ENCODE measurements around the gene DENND11. TPM values are rescaled to one million over a fixed set of nuclear protein-coding genes. Genes with fewer than 3 reads are reported as not detected.

DENND11 gene
- total RNA-seq, 3 donors from 2014 or later, result 15.4 to 16.1 (median 15.8) TPM

DNA sequence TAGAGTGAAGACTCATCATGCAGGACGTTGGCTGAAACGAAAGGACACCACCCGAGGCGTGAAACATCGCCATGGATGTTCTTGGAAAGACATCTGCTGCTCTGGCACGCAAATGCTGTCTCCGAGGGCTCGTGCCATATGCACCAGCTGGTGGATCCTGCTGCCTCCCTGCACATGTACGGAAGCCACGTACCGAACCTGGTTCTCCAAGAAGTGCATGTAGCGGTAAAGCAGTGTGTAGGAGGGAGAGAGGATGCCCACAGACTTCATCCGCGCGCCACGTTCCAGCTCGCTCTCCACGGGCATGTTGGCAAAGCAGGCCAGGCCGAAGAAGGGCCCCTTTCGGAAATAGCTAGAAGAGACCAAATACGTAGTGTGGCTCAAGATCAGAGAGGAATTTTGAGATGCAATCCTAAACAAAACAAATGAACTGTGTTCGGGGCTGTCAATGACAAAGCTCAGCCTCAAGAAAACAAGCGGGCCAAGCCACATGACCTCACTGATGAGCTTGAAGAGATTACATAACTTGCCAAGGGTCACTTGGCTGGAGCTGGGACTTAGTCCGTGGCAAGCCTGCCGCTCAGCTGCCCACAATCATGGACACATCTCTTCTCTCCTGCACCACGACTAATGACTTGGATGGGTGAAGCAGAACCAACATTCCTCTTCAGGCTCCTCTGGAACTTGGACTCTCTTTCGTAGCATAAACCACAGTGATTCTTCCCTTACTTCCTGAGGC lies 16.5 kb downstream of the DENND11 start:
- Mint-ChIP-seq H3K36me3 (ENCODE audit: insufficient read depth) (peaks cover 30% of the 10 kb centered on the region), H3K9me3 (no peaks in the 10 kb centered on the region), H3K4me1 (ENCODE audit: low read depth) (peaks cover 8% of the 10 kb centered on the region), H3K4me3 (no peak overlapping the region), H3K27me3 (ENCODE audit: low read depth) (no peaks in the 10 kb centered on the region)
- DNase-seq (no peak), ATAC-seq (no peak)

DNA sequence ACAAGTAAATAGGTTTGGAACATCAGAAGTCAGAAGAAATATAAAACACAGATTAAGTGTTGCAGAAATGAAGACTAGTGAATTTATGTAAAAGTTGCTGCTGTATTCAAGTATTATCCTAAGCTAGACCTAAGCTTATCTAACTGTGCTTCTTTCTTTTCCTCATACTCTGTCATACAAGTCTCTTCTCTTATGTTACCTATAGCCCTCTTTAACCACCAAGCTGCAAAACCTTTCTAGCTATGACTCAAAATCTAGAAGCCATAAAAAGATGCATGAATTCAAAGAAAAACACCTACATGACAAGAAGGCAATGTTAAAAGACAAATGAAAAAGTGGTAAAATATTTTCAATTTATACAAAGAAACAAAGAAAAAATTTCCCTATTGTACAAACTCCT lies 23.0 kb downstream of the DENND11 start:
- peak; percentile 41 to 48 for ATAC-seq
- Mint-ChIP-seq H3K36me3 (ENCODE audit: insufficient read depth) (peaks cover 26% of the 10 kb centered on the region), H3K9me3 (no peaks in the 10 kb centered on the region), H3K4me1 (ENCODE audit: low read depth) (no peaks in the 10 kb centered on the region), H3K27me3 (ENCODE audit: low read depth) (no peaks in the 10 kb centered on the region), H3K4me3 (no peak overlapping the region)
- DNase-seq, result no peak

DNA sequence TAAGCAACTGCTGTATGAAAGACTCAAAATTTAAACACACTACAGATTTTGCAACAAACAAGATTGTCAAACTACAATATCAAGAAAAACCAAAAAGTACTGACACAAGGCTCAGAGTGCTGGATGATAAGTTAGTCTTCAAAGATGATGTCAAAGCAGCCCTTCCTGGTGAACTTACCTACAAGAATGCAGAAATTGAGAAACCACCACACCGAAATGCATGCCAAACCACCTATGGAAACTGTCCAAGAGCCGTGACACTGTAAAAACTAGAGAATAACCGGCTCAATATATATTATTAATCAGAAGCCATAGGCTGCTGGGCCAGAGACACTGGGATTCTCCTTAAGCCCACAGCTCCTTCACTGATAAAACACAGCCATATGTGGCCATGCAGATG lies 25.3 kb downstream of the DENND11 start:
- no peaks in the 10 kb centered on the region for H3K4me1 Mint-ChIP-seq (ENCODE audit: low read depth)
- peaks cover 34% of the 10 kb centered on the region for H3K36me3 Mint-ChIP-seq (ENCODE audit: insufficient read depth)
- no peaks in the 10 kb centered on the region for H3K27me3 Mint-ChIP-seq (ENCODE audit: low read depth)
- H3K9me3 Mint-ChIP-seq, result no peaks in the 10 kb centered on the region
- ATAC-seq (no peak), DNase-seq (no peak)
- no peak overlapping the region for H3K4me3 Mint-ChIP-seq

DNA sequence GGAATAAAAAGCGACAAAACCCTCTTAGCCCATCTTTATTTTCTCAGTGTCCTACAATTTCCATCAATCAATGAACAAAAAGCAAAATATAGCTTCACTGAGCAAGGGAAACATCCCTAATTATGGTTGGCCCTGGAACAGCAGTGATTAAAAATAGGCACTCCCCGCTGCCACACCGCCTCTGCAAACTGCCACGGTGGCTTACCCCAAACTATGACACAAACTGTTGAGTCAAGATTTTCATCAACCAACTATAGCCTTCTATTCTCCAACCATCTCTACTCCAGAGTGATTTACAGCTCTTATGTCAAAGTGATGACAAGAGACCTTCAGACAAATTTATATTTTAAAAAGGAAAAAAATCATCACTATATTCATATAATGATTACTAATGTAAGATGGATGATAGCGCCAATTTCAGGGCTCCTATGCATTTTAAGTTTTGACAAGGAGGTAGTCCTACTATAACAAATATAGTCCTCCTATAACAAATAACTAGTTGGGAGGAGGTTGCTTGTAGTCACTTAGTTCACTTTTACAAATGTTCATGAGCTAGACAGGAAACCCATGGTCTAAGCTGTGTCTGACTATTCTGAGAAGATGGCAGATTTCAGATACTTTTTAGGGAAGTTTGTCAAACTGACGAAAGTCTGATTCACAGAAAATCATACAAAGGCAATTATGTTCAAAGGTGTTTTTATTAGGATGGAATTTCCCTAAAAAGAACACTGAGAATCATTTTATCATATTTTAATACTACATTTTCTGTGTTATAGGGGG lies 26.3 kb downstream of the DENND11 start:
- no peaks in the 10 kb centered on the region for H3K9me3 Mint-ChIP-seq
- H3K4me1 Mint-ChIP-seq (ENCODE audit: low read depth), result no peaks in the 10 kb centered on the region
- peaks cover 35% of the 10 kb centered on the region for H3K36me3 Mint-ChIP-seq (ENCODE audit: insufficient read depth)
- no peak for DNase-seq
- no peak overlapping the region for H3K4me3 Mint-ChIP-seq
- peak in 1 of 2 donors; percentile 65 for ATAC-seq
- H3K27me3 Mint-ChIP-seq (ENCODE audit: low read depth), result no peaks in the 10 kb centered on the region

DNA sequence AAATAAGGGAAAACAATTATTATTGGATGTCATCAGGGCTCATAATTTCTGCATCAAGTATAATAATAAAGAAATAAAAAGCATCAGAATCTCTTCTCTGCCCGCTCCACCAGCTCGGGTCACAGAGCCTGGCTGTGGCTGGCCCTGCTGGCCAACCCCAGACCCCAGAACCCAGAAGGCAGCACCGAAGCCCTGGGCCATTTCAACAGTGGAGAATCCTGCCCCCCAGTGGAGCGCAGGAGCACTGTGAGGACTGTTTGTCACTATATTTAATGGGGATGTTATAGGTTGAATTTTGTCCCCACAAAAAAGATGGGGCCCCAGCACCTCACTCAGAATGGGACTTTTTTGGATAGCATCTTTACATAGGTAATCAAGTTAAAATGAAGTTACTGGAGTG lies 27.3 kb downstream of the DENND11 start:
- no peaks in the 10 kb centered on the region for H3K27me3 Mint-ChIP-seq (ENCODE audit: low read depth)
- no peaks in the 10 kb centered on the region for H3K4me1 Mint-ChIP-seq (ENCODE audit: low read depth)
- DNase-seq, result no peak
- H3K9me3 Mint-ChIP-seq, result no peaks in the 10 kb centered on the region
- no peak for ATAC-seq
- peaks cover 31% of the 10 kb centered on the region for H3K36me3 Mint-ChIP-seq (ENCODE audit: insufficient read depth)
- no peak overlapping the region for H3K4me3 Mint-ChIP-seq

DNA sequence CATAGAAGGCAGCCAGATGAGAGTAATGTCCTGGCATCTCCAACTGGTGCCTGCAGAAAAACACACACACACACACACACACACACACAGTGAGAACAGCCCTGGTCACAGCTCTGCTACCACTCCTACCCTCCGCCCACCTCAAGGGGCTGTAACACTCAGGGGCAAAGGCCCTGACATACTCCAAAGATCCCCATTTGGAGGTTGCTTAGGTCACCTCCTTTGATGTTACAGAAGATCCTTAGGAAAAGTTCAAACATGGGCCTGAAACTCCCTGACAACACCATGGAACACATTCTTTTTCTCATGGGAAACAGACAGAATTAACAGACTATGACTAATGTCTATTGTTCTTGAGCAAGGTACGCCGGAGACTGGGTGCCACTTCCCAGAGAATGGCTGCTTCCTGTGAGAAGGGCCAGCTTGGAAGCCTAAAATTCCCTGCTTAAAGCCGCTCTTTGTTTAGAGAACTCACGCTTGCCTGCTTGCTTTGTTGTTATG lies 27.7 kb downstream of the DENND11 start:
- Mint-ChIP-seq H3K27me3 (ENCODE audit: low read depth) (no peaks in the 10 kb centered on the region), H3K4me3 (no peak overlapping the region), H3K36me3 (ENCODE audit: insufficient read depth) (peaks cover 31% of the 10 kb centered on the region), H3K4me1 (ENCODE audit: low read depth) (no peaks in the 10 kb centered on the region), H3K9me3 (no peaks in the 10 kb centered on the region)
- ATAC-seq (no peak), DNase-seq (no peak)

DNA sequence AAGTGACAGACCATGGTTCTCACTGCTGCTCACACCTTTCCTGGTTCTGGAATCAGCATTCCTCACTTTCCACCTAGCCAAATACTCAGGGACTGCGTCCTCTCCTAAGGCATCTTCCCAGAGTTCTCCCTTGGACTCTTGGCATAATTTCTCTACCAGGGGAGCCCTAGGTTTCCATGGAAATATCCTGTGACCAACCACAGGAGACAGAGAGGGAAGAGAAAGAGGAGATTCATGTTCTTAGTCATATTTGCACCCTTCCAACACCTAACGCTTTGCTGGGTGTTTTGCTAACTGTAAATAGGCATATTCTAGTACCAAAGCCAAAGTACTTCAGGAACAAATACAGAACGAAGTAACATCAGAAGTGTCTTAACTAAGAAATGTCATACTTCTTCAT lies 28.6 kb downstream of the DENND11 start:
- DNase-seq, result no peak
- ATAC-seq, result no peak
- Mint-ChIP-seq H3K27me3 (ENCODE audit: low read depth) (no peaks in the 10 kb centered on the region), H3K9me3 (no peaks in the 10 kb centered on the region), H3K4me3 (no peak overlapping the region), H3K36me3 (ENCODE audit: insufficient read depth) (peaks cover 31% of the 10 kb centered on the region), H3K4me1 (ENCODE audit: low read depth) (no peaks in the 10 kb centered on the region)

DNA sequence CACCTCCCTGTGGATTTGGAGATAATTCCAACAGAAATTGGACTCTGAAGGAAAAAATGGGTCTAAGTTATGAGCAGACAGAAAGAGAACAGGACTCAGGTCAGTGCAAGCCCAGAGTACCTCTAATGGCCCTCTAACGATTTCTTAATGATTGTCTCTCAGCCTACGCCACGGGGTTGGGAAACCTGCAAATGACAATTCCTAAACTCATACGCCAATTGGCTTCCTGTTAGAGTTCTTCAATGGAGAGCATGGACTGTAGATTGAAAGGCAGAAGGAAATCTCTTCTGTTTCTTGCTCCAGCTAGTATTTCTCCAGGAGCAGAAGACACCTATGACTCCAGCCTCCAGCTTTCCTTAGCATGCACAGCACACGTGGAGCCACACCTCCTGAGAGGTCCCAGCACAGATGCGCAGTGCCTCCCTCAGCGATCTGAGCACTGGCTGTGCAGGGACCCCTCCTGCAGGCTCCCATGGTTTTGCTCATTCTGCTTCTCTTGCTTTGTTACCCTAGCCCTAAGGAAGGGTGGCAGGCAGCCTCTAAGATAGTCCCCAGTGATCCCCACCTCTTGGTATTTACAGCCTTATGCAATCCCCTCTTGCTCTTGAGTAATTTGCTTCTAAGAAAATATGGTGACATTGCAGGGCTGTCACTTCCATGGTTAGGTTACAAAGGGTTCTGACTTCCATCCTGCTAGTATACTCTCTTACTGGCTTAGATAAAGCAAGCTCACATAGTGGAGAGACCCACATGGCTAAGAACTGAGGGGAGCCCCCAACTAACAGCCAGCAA lies 30.1 kb downstream of the DENND11 start:
- DNase-seq, result no peak
- no peak for ATAC-seq

DNA sequence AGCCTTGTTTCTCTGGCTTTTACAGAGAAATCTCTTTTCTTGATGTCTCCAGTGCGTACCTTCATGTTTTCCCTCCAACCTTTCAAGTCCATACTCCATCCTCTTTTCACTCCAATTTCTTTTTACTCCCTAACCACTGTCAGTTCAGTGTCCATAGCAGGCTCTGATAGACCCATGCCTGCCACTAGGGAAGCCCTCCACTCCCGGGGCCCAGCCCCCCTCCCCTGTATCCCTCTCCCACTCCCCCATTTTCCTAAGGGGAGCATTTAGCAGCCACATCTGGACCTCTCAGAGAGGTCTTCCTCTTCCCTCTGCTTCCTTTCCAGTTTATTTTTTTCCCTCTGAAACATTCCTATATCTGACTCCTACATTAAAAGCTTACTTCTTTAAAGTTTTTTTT lies 33.1 kb downstream of the DENND11 start:
- no peaks in the 10 kb centered on the region for H3K27me3 Mint-ChIP-seq (ENCODE audit: low read depth)
- H3K4me3 Mint-ChIP-seq, result no peak overlapping the region
- H3K36me3 Mint-ChIP-seq (ENCODE audit: insufficient read depth), result peaks cover 41% of the 10 kb centered on the region
- no peak for ATAC-seq
- no peak for DNase-seq
- no peaks in the 10 kb centered on the region for H3K4me1 Mint-ChIP-seq (ENCODE audit: low read depth)
- H3K9me3 Mint-ChIP-seq, result no peaks in the 10 kb centered on the region

More for the DNA sequence above, 30.1 kb downstream of the DENND11 start:
- H3K4me1 Mint-ChIP-seq (ENCODE audit: low read depth), result no peaks in the 10 kb centered on the region
- H3K4me3 Mint-ChIP-seq, result no peak overlapping the region
- H3K36me3 Mint-ChIP-seq (ENCODE audit: insufficient read depth), result peaks cover 30% of the 10 kb centered on the region
- H3K27me3 Mint-ChIP-seq (ENCODE audit: low read depth), result no peaks in the 10 kb centered on the region
- H3K9me3 Mint-ChIP-seq, result no peaks in the 10 kb centered on the region

DNA sequence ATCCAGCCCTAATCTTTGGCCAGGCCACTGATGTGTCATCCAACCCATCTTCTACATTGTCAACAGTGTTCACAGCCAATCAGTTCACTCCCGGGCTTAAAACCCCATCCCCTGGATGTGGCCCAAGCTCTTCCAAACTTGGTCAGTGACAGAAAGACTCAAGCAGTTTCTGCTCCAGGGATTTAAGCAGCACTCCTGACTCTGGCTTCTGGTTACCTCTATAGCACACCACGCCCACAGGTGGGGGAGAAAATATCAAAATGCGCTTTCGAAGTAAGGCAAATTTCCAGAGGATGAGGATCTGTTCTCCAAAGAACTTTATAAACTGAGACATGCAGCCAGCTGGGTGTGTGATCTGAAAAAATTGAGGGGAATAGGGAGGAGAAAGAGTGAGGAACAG lies 35.9 kb downstream of the DENND11 start:
- Mint-ChIP-seq H3K27me3 (ENCODE audit: low read depth) (no peaks in the 10 kb centered on the region), H3K4me1 (ENCODE audit: low read depth) (peaks cover 5% of the 10 kb centered on the region), H3K36me3 (ENCODE audit: insufficient read depth) (peaks cover 34% of the 10 kb centered on the region), H3K4me3 (no peak overlapping the region), H3K9me3 (no peaks in the 10 kb centered on the region)
- DNase-seq, result no peak
- no peak for ATAC-seq

DNA sequence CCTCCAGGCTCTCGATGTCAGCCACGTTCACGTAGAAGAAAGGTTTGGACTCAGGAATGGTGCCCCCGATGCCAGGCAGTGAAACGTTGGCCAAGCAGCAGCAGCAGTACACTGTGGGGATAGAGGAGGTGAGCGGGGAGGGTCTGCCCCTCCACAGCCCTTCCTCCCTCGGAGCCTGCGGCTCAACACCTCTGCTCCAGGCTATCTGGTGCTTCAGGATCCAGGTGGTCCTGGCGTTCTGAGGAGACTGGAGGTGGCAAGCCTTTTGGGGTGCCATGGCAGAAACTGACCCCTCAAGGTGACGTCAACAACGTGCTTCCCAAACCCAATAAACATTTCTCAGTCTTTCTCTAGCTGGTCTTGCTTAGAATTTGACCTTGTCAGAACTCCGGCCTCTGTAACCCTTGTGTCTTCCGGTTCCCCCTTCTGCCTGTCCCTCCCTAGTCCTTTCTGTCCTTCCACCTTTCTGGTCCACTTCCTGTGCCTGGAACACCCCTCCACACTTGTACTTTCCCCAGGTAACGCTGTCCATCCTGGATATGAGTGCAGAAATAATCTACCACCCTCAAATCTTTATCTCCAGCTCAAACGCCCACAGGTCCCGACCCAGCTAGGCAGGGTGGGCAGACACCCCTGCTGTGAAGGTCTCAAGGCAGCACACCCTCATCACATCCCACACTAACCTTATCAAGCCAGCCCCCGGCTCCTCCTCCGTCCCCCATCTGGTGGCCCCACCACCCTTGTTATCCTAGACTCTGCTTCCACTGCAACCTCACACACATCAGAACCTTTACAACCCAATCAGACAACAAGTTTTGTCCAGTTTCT lies 36.5 kb downstream of the DENND11 start:
- no peak overlapping the region for H3K4me3 Mint-ChIP-seq
- no peak for DNase-seq
- no peak for ATAC-seq
- H3K36me3 Mint-ChIP-seq (ENCODE audit: insufficient read depth), result peaks cover 35% of the 10 kb centered on the region
- H3K9me3 Mint-ChIP-seq, result no peaks in the 10 kb centered on the region
- no peaks in the 10 kb centered on the region for H3K27me3 Mint-ChIP-seq (ENCODE audit: low read depth)
- peaks cover 7% of the 10 kb centered on the region for H3K4me1 Mint-ChIP-seq (ENCODE audit: low read depth)

DNA sequence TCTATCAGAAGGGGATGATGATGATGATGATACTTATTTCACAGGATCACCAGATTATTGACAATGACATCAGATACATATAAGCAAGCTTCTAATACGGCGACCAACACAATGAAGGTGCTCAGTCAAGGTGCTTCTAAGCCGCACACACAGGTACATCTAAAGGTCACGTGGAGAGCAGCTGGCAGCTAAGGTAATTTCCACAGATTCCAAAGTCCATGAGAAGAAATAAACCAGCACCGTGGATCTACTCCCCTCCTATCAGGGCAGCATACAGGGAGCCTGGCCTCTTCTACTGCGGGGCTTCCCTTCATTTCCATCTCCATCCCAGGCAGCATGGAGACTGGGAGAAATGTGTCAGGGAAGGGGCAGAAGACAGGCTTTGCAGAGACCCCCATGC lies 37.5 kb downstream of the DENND11 start:
- H3K4me3 Mint-ChIP-seq, result no peak overlapping the region
- peaks cover 35% of the 10 kb centered on the region for H3K36me3 Mint-ChIP-seq (ENCODE audit: insufficient read depth)
- no peaks in the 10 kb centered on the region for H3K27me3 Mint-ChIP-seq (ENCODE audit: low read depth)
- ATAC-seq (no peak), DNase-seq (no peak)
- H3K4me1 Mint-ChIP-seq (ENCODE audit: low read depth), result peaks cover 7% of the 10 kb centered on the region
- H3K9me3 Mint-ChIP-seq, result no peaks in the 10 kb centered on the region

DNA sequence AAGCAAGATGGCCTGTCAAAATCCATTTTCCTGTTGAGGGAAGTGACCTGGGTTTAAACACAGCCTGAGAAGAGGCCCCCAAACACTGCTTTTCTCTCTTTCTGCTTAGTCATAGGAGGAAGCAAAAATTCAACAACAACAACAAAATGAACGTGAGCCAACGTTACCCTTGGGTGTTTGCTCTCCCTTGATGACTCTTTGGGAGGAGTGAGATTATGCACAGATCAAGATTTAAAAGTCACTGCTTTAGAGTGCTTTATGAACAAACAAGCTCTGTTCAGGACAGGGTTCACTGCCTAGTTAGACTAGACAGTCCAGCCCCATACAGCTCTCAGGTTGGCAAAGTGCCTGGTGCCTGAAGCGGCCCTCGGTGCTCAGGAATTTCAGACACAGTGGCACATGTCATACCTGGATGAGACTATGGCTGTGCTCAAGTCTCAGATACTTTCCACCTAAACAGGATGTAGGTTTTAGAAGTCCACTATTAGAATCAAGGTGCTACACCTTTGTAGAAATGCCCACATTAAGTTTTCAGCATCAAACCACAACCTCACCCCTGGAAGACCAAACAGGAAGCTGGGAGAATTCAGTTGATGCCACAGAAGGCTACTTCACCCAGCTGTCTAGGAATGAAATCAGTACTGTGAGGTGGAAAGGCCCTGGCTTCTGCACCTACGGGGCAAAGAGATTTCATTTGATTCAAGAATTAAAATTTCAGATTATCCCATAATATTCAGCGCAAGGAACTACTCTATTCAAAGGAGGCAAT lies 38.7 kb downstream of the DENND11 start:
- Mint-ChIP-seq H3K9me3 (no peaks in the 10 kb centered on the region), H3K27me3 (ENCODE audit: low read depth) (no peaks in the 10 kb centered on the region), H3K4me3 (no peak overlapping the region), H3K36me3 (ENCODE audit: insufficient read depth) (peaks cover 36% of the 10 kb centered on the region), H3K4me1 (ENCODE audit: low read depth) (peaks cover 7% of the 10 kb centered on the region)
- ATAC-seq (no peak), DNase-seq (no peak)
